ENCODE results near the gene NEBL. TPM values are rescaled to one million over a fixed set of nuclear protein-coding genes. Genes with fewer than 3 reads are reported as not detected.

Gene NEBL
- total RNA-seq, 1 donor from 2014 or later: 77.6 TPM

DNA sequence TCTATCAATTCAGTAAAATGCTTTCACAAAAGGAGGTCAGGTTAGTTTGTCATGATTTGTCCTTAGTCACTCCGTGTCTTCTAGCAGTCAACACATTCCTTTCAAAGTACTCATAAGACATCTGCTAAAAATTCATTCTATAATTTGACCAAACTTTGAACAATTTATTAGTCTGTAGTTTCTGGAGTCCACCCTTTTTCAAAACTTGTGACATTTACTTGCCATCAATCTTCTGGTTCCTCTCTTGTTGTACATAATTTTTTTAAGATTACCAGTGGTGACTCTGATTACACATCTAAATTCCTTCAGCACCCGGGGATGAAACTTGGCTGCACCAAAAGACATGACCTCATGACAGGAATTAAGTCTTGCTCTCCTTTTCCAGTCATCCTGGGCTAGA, 130.1 kb downstream of the NEBL start:
- Mint-ChIP-seq H3K9me3 (no peaks in the 10 kb centered on the region), H3K27ac (no peak overlapping the region), H3K4me3 (no peak overlapping the region), H3K4me1 (peaks cover 5% of the 10 kb centered on the region), H3K27me3 (ENCODE audit: insufficient read depth, low read depth) (peaks cover 4% of the 10 kb centered on the region), H3K36me3 (no peaks in the 10 kb centered on the region)
- H3F3A ChIP-seq (ENCODE audit: low read depth): no peaks in the 10 kb centered on the region
- no peak overlapping the region for H3K27ac ChIP-seq
- no peak for DNase-seq (ENCODE audit: low spot score)
- no peak overlapping the region for H3K4me2 ChIP-seq
- no peaks in the 10 kb centered on the region for H3K9me3 ChIP-seq (ENCODE audit: low read depth)
- no peak overlapping the region for H3K9ac ChIP-seq
- H4K20me1 ChIP-seq (ENCODE audit: low read depth): no peaks in the 10 kb centered on the region
- no peaks in the 10 kb centered on the region for H3K36me3 ChIP-seq
- H3K27me3 ChIP-seq: no peaks in the 10 kb centered on the region
- no peak overlapping the region for H2AFZ ChIP-seq (replicated peaks)
- H3K4me1 ChIP-seq: no peaks in the 10 kb centered on the region
- H3K79me2 ChIP-seq (ENCODE audit: low read depth): no peaks in the 10 kb centered on the region
- no peak for TF ChIP-seq EZH2phosphoT487 (IDR thresholded peaks at IDR 0.05)
- TF ChIP-seq EZH2 (IDR thresholded peaks at IDR 0.05): no peak
- TF ChIP-seq, protein P1, sequence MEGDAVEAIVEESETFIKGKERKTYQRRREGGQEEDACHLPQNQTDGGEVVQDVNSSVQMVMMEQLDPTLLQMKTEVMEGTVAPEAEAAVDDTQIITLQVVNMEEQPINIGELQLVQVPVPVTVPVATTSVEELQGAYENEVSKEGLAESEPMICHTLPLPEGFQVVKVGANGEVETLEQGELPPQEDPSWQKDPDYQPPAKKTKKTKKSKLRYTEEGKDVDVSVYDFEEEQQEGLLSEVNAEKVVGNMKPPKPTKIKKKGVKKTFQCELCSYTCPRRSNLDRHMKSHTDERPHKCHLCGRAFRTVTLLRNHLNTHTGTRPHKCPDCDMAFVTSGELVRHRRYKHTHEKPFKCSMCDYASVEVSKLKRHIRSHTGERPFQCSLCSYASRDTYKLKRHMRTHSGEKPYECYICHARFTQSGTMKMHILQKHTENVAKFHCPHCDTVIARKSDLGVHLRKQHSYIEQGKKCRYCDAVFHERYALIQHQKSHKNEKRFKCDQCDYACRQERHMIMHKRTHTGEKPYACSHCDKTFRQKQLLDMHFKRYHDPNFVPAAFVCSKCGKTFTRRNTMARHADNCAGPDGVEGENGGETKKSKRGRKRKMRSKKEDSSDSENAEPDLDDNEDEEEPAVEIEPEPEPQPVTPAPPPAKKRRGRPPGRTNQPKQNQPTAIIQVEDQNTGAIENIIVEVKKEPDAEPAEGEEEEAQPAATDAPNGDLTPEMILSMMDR (IDR thresholded peaks at IDR 0.05): no peak
- no peak overlapping the region for H3K4me3 ChIP-seq

DNA sequence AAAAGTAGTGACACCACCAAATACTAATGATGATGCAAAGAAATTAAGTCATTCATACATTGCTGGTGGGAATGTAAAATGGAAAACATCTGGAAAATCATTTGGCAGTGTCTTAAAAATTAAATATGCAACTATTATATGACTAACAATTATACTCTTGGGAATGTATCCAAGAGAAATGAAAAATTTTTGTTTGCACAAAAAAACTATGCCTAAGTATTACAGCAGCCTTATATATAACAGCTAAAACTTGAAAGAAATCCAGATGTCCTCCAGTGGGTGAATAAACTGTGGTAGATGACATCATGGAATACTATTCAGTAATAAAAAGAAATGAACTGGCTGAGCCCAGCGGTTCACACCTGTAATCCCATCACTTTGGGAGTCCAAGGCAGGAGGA, 132.0 kb downstream of the NEBL start:
- H3K79me2 ChIP-seq (ENCODE audit: low read depth): no peaks in the 10 kb centered on the region
- no peaks in the 10 kb centered on the region for H3F3A ChIP-seq (ENCODE audit: low read depth)
- no peaks in the 10 kb centered on the region for H3K36me3 ChIP-seq
- H3K27ac Mint-ChIP-seq: no peak overlapping the region
- H3K4me1 Mint-ChIP-seq: peaks cover 5% of the 10 kb centered on the region
- no peak overlapping the region for H3K9ac ChIP-seq
- H3K4me1 ChIP-seq: no peaks in the 10 kb centered on the region
- H3K9me3 ChIP-seq (ENCODE audit: low read depth): no peaks in the 10 kb centered on the region
- no peak overlapping the region for H3K4me2 ChIP-seq
- H3K27me3 ChIP-seq: no peaks in the 10 kb centered on the region
- H3K4me3 Mint-ChIP-seq: no peak overlapping the region
- H2AFZ ChIP-seq (replicated peaks): no peak overlapping the region
- H3K27ac ChIP-seq: no peak overlapping the region
- no peak overlapping the region for H3K4me3 ChIP-seq
- peaks cover 4% of the 10 kb centered on the region for H3K27me3 Mint-ChIP-seq (ENCODE audit: insufficient read depth, low read depth)
- H3K36me3 Mint-ChIP-seq: no peaks in the 10 kb centered on the region
- H4K20me1 ChIP-seq (ENCODE audit: low read depth): no peaks in the 10 kb centered on the region
- no peak for DNase-seq (ENCODE audit: low spot score)
- TF ChIP-seq EZH2 (IDR thresholded peaks at IDR 0.05): no peak
- TF ChIP-seq, protein P1 (IDR thresholded peaks at IDR 0.05): no peak
- no peak for TF ChIP-seq EZH2phosphoT487 (IDR thresholded peaks at IDR 0.05)
- no peaks in the 10 kb centered on the region for H3K9me3 Mint-ChIP-seq

DNA sequence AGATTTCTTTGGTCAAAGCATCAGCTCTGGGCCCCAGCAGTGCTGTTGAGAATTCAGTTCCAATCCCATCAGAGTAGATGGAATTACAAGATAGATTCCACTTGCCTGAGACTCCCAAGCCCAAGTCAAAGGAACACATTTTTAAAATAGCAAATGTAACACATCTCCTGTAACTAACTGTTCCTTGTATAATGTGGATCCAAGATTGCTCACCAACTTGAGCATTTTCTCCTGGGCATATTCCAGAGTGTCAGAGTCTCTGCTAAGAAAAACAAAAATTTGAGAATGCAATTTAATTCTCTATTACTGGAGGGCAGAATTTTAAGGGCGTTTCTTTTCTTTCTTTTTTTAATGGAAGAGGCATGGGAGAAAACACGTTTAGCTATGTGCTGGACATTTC, 136.7 kb downstream of the NEBL start:
- H3K4me3 ChIP-seq: no peak overlapping the region
- H3K9ac ChIP-seq: no peak overlapping the region
- no peak overlapping the region for H3K27ac ChIP-seq
- H4K20me1 ChIP-seq (ENCODE audit: low read depth): no peaks in the 10 kb centered on the region
- no peak overlapping the region for H3K4me3 Mint-ChIP-seq
- no peak overlapping the region for H3K27ac Mint-ChIP-seq
- peaks cover 8% of the 10 kb centered on the region for H3K9me3 Mint-ChIP-seq
- H3K79me2 ChIP-seq (ENCODE audit: low read depth): no peaks in the 10 kb centered on the region
- no peaks in the 10 kb centered on the region for H3K36me3 Mint-ChIP-seq
- no peaks in the 10 kb centered on the region for H3K36me3 ChIP-seq
- no peaks in the 10 kb centered on the region for H3K4me1 ChIP-seq
- H3K4me1 Mint-ChIP-seq: no peaks in the 10 kb centered on the region
- no peaks in the 10 kb centered on the region for H3K9me3 ChIP-seq (ENCODE audit: low read depth)
- peaks cover 4% of the 10 kb centered on the region for H3K27me3 Mint-ChIP-seq (ENCODE audit: insufficient read depth, low read depth)
- no peaks in the 10 kb centered on the region for H3F3A ChIP-seq (ENCODE audit: low read depth)
- H2AFZ ChIP-seq (replicated peaks): no peak overlapping the region
- H3K27me3 ChIP-seq: no peaks in the 10 kb centered on the region
- no peak overlapping the region for H3K4me2 ChIP-seq
- TF ChIP-seq, protein P1 (IDR thresholded peaks at IDR 0.05): no peak
- no peak for TF ChIP-seq EZH2phosphoT487 (IDR thresholded peaks at IDR 0.05)
- no peak for TF ChIP-seq EZH2 (IDR thresholded peaks at IDR 0.05)
- DNase-seq (ENCODE audit: low spot score): no peak
